Chondrocyte (in vitro differentiated cells): Measurements from ENCODE around the gene MMUT. TPM values are rescaled to one million over a fixed set of nuclear protein-coding genes. Genes with fewer than 3 reads are reported as not detected.

Experiments
- DNase-seq: peaks from one replicate; pipeline ENCODE4 v3.0.0; 2021; ENCODE audit warnings: mixed read lengths, low spot score
- H3K27ac Mint-ChIP-seq: one replicate; pipeline ENCODE4 v1.8.0; 2021; ENCODE audit warnings: mild to moderate bottlenecking, moderate library complexity, mixed read lengths; ENCODE audit not compliant: unreplicated experiment
- H3K27me3 Mint-ChIP-seq: 2 replicates; pipeline ENCODE4 v1.8.0; 2021; ENCODE audit warnings: low read depth, mixed read lengths
- H3K36me3 Mint-ChIP-seq: 2 replicates; pipeline ENCODE4 v1.8.0; 2021; ENCODE audit warnings: low read depth, mixed read lengths
- H3K4me1 Mint-ChIP-seq: 2 replicates; pipeline ENCODE4 v1.8.0; 2021; ENCODE audit warnings: low read depth, mild to moderate bottlenecking, mixed read lengths
- H3K4me3 Mint-ChIP-seq: one replicate; pipeline ENCODE4 v1.8.0; 2021; ENCODE audit warnings: mild to moderate bottlenecking, moderate library complexity, mixed read lengths; ENCODE audit not compliant: unreplicated experiment
- H3K9me3 Mint-ChIP-seq: 2 replicates; pipeline ENCODE4 v1.8.0; 2021; ENCODE audit warnings: low read depth, mixed read lengths
- CTCF ChIP-seq: fragments of 200-600 bp; sonication (generic); IDR thresholded peaks from 2 replicates; pipeline ENCODE4 v1.5.0; 2021; ENCODE audit warnings: antibody characterized with exemption, mild to moderate bottlenecking, moderate library complexity
- total RNA-seq: library from RNA; stranded (reverse); gene quantifications from 3 replicates; pipeline ENCODE4 v1.2.1, GENCODE V29; 2021

MMUT gene
- total RNA-seq, 1 donor from 2014 or later: 18.3 TPM

- H3K27ac Mint-ChIP-seq: no peak overlapping the region
- no peak overlapping the region for H3K4me3 Mint-ChIP-seq
- H3K9me3 Mint-ChIP-seq: no peaks in the 10 kb centered on the region
- TF ChIP-seq CTCF: no peak
- peaks cover under 1% of the 10 kb centered on the region for H3K36me3 Mint-ChIP-seq
- H3K4me1 Mint-ChIP-seq: peaks cover 10% of the 10 kb centered on the region
- no peak for DNase-seq
- no peaks in the 10 kb centered on the region for H3K27me3 Mint-ChIP-seq
These were observed 5.0 kb upstream of the MMUT start for GRCh38 chr6:49468042-49468441.

- peaks cover 26% of the 10 kb centered on the region for H3K4me1 Mint-ChIP-seq
- H3K36me3 Mint-ChIP-seq: no peaks in the 10 kb centered on the region
- H3K27ac Mint-ChIP-seq: no peak overlapping the region
- no peaks in the 10 kb centered on the region for H3K9me3 Mint-ChIP-seq
- no peak for DNase-seq
- TF ChIP-seq CTCF: no peak
- H3K4me3 Mint-ChIP-seq: no peak overlapping the region
- H3K27me3 Mint-ChIP-seq: no peaks in the 10 kb centered on the region
These were observed 1.6 kb upstream of the MMUT start for GRCh38 chr6:49464691-49465090.

GRCh38 chr6:49463612-49463967 is 537 bp upstream of the MMUT start:
- no peak for TF ChIP-seq CTCF
- H3K9me3 Mint-ChIP-seq: no peaks in the 10 kb centered on the region
- no peaks in the 10 kb centered on the region for H3K36me3 Mint-ChIP-seq
- DNase-seq: no peak
- peaks cover 26% of the 10 kb centered on the region for H3K4me1 Mint-ChIP-seq
- peak overlapping the region; percentile 96 for H3K4me3 Mint-ChIP-seq
- H3K27ac Mint-ChIP-seq: peak overlapping the region; percentile 93
- H3K27me3 Mint-ChIP-seq: no peaks in the 10 kb centered on the region

GRCh38 chr6:49462599-49462926 is 490 bp downstream of the MMUT start:
- Mint-ChIP-seq H3K27ac (peak overlapping the region; percentile 93), H3K4me1 (peaks cover 26% of the 10 kb centered on the region), H3K27me3 (no peaks in the 10 kb centered on the region), H3K36me3 (no peaks in the 10 kb centered on the region), H3K9me3 (no peaks in the 10 kb centered on the region), H3K4me3 (peak overlapping the region; percentile 96)
- TF ChIP-seq CTCF: no peak
- DNase-seq: no peak

GRCh38 chr6:49462071-49462470 is 982 bp downstream of the MMUT start:
- no peaks in the 10 kb centered on the region for H3K27me3 Mint-ChIP-seq
- no peaks in the 10 kb centered on the region for H3K9me3 Mint-ChIP-seq
- H3K36me3 Mint-ChIP-seq: no peaks in the 10 kb centered on the region
- H3K4me1 Mint-ChIP-seq: peaks cover 26% of the 10 kb centered on the region
- DNase-seq: no peak
- no peak for TF ChIP-seq CTCF
- H3K27ac Mint-ChIP-seq: no peak overlapping the region
- H3K4me3 Mint-ChIP-seq: peak overlapping the region; percentile 96
